CD14-positive monocyte (primary cell): ENCODE data around the gene BANF1. TPM values are rescaled to one million over a fixed set of nuclear protein-coding genes. Genes with fewer than 3 reads are reported as not detected.

ENCODE experiments used
- DNase-seq, 3 donors: peaks; one replicate each; pipeline ENCODE4 v3.0.0-alpha.2; 2011 to 2022
- H2AFZ ChIP-seq: 2 replicates; pipeline ENCODE4 v1.6.0; 2012; ENCODE audit warnings: mild to moderate bottlenecking, low read depth, low read length, inconsistent platforms; ENCODE audit not compliant: insufficient read depth, poor library complexity, severe bottlenecking
- H3K27ac ChIP-seq, 2 donors: 1 replicate in 1 of 2; 2 replicates in 1 of 2; pipeline ENCODE4 v1.5.1; 2012 to 2013; ENCODE audit warnings: low read length in 2 of 2, control low read depth in 1 of 2, inconsistent platforms in 1 of 2, low read depth in 1 of 2, mild to moderate bottlenecking in 1 of 2
- H3K27me3 ChIP-seq, 2 donors: one replicate each; pipeline versions ENCODE4 v1.6.0 to v1.6.1; 2011 to 2013; ENCODE audit warnings: low read length in 2 of 2; ENCODE audit not compliant: control insufficient read depth in 2 of 2, insufficient read depth in 2 of 2
- H3K36me3 ChIP-seq, 2 donors: replicated peaks in 1 of 2; 1 replicate in 1 of 2; 2 replicates in 1 of 2; pipeline versions ENCODE4 v1.5.1 to v1.6.1; 2012 to 2013; ENCODE audit warnings: low read length in 2 of 2, control low read depth in 1 of 2, inconsistent platforms in 1 of 2, mild to moderate bottlenecking in 1 of 2; ENCODE audit not compliant: insufficient read depth in 2 of 2, control insufficient read depth in 1 of 2
- H3K4me1 ChIP-seq, 2 donors: 1 replicate in 1 of 2; 2 replicates in 1 of 2; pipeline versions ENCODE4 v1.5.1 to v1.6.1; 2012 to 2013; ENCODE audit warnings: low read length in 2 of 2, control low read depth in 1 of 2, inconsistent platforms in 1 of 2, mild to moderate bottlenecking in 1 of 2, moderate library complexity in 1 of 2; ENCODE audit not compliant: insufficient read depth in 2 of 2, control insufficient read depth in 1 of 2
- H3K4me2 ChIP-seq: replicated peaks from 2 replicates; pipeline ENCODE3; 2012; ENCODE audit warnings: low read length, moderate library complexity, mild to moderate bottlenecking; ENCODE audit not compliant: poor library complexity, severe bottlenecking; ENCODE audit errors: extremely low read depth
- H3K4me3 ChIP-seq, 3 experiments: fragments of 200-600 bp in 1 of 3; sonication (generic) in 1 of 3; replicated peaks in 1 of 3; 1 replicate in 2 of 3; 2 replicates in 1 of 3; pipeline ENCODE4 v1.5.1; 2011 to 2013; ENCODE audit warnings: low read length in 3 of 3, mild to moderate bottlenecking in 3 of 3, control low read depth in 2 of 3, low read depth in 2 of 3, inconsistent platforms in 1 of 3, moderate library complexity in 1 of 3
- H3K79me2 ChIP-seq: 2 replicates; pipeline ENCODE4 v1.6.0; 2012; ENCODE audit warnings: mild to moderate bottlenecking, control low read depth, inconsistent platforms, low read length, moderate library complexity; ENCODE audit not compliant: insufficient read depth
- H3K9ac ChIP-seq: 2 replicates; pipeline ENCODE4 v1.6.0; 2017; ENCODE audit warnings: low read length, mild to moderate bottlenecking; ENCODE audit not compliant: insufficient read depth, poor library complexity, severe bottlenecking
- H3K9me3 ChIP-seq, 2 donors: replicated peaks in 1 of 2; 1 replicate in 1 of 2; 2 replicates in 1 of 2; pipeline versions ENCODE4 v1.5.1 to v1.6.1; 2012 to 2013; ENCODE audit warnings: low read length in 2 of 2, control low read depth in 1 of 2; ENCODE audit not compliant: control insufficient read depth in 1 of 2, insufficient read depth in 1 of 2
- H4K20me1 ChIP-seq: 2 replicates; pipeline ENCODE4 v1.6.0; 2012; ENCODE audit warnings: mild to moderate bottlenecking, low read length, control low read depth, moderate library complexity; ENCODE audit not compliant: insufficient read depth
- H3K27ac Mint-ChIP-seq, 7 donors: one replicate each; pipeline ENCODE4 v1.8.0; 2020; ENCODE audit warnings: mild to moderate bottlenecking in 7 of 7, mixed read lengths in 7 of 7, moderate library complexity in 6 of 7, inconsistent platforms in 2 of 7
- H3K27me3 Mint-ChIP-seq, 3 donors: one replicate each; pipeline ENCODE4 v1.8.0; 2021 to 2022; ENCODE audit warnings: low read depth in 3 of 3, mild to moderate bottlenecking in 3 of 3, mixed read lengths in 3 of 3, moderate library complexity in 3 of 3, inconsistent platforms in 1 of 3
- H3K36me3 Mint-ChIP-seq, 2 donors: one replicate each; pipeline ENCODE4 v1.8.0; 2020; ENCODE audit warnings: mixed read lengths in 2 of 2, inconsistent platforms in 1 of 2, mild to moderate bottlenecking in 1 of 2
- H3K4me1 Mint-ChIP-seq: one replicate; pipeline ENCODE4 v1.8.0; 2020; ENCODE audit warnings: mild to moderate bottlenecking, mixed read lengths
- H3K4me3 Mint-ChIP-seq, 2 donors: one replicate each; pipeline ENCODE4 v1.8.0; 2020; ENCODE audit warnings: mild to moderate bottlenecking in 2 of 2, mixed read lengths in 2 of 2, moderate library complexity in 1 of 2
- H3K9me3 Mint-ChIP-seq, 7 donors: one replicate each; pipeline ENCODE4 v1.8.0; 2020 to 2022; ENCODE audit warnings: mixed read lengths in 7 of 7, mild to moderate bottlenecking in 6 of 7, moderate library complexity in 6 of 7, inconsistent platforms in 2 of 7
- WGBS: methylation state at CpG from one replicate; pipeline ENCODE4 v1.1.5; 2013; ENCODE audit warnings: missing lambda C conversion rate; ENCODE audit not compliant: insufficient coverage; 5-methylcytosine and 5-hydroxymethylcytosine counted together
- intact Hi-C, 2 donors: fragments of 100-400 bp; cut with micrococcal nuclease; formaldehyde crosslinking; loops; one replicate each; pipeline versions ENCODE4 v1.15.0 to v1.15.1; 2023
- polyA plus RNA-seq, 3 donors: library from polyadenylated mRNA; depleted of rRNA in 1 of 3; unstranded in 2 of 3; stranded (reverse) in 1 of 3; fragments of 300-500 nt in 2 of 3; fragments of >200 nt in 1 of 3; fragmentation: Illumina TruSeq in 2 of 3; gene quantifications; 1 replicate in 2 of 3; 2 replicates in 1 of 3; pipeline ENCODE4 v1.2.3, GENCODE V29; 2012 to 2021
- TF ChIP-seq, protein P1 (sequence below): fragments of 200-600 bp; IDR thresholded peaks from one replicate; pipeline ENCODE4 v1.8.0; 2022; ENCODE audit warnings: antibody characterized with exemption, mild to moderate bottlenecking

BANF1 gene
- polyA plus RNA-seq, 3 donors: 79.9 to 175 (median 142) TPM

DNA sequence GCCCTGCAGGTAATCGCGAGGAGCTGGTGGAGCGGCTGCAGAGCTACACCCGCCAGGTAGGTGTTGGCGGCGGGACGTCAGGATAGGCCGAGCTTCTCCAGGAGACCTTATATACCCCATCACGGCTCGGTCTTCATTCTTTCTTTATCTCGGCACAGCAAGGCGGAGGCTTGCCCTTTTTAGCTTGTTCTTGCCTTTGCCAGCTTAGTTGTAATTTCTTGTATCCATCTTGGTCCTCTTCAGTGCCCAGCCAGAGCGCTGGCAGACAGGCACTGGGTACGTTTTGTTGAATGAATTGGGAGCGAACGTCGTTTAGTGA is 50.3 kb downstream of the BANF1 start:
- peaks cover 30 to 35% of the 10 kb centered on the region in 2 donors for H3K36me3 ChIP-seq
- peak overlapping the region; percentile 94 for H2AFZ ChIP-seq
- Mint-ChIP-seq H3K4me1 (peaks cover 20% of the 10 kb centered on the region), H3K9me3 (peaks cover 0 to 4% (median 0%) of the 10 kb centered on the region in 7 donors), H3K4me3 (peak overlapping the region; percentile 97 to 99), H3K27me3 (peaks cover 18 to 22% (median 18%) of the 10 kb centered on the region in 3 donors), H3K36me3 (peaks cover 34 to 43% of the 10 kb centered on the region in 2 donors), H3K27ac (peak overlapping the region; percentile 93 to 98 (median 97))
- H3K4me1 ChIP-seq: peaks cover 16 to 26% of the 10 kb centered on the region in 2 donors
- DNase-seq: no peak
- TF ChIP-seq, protein P1, sequence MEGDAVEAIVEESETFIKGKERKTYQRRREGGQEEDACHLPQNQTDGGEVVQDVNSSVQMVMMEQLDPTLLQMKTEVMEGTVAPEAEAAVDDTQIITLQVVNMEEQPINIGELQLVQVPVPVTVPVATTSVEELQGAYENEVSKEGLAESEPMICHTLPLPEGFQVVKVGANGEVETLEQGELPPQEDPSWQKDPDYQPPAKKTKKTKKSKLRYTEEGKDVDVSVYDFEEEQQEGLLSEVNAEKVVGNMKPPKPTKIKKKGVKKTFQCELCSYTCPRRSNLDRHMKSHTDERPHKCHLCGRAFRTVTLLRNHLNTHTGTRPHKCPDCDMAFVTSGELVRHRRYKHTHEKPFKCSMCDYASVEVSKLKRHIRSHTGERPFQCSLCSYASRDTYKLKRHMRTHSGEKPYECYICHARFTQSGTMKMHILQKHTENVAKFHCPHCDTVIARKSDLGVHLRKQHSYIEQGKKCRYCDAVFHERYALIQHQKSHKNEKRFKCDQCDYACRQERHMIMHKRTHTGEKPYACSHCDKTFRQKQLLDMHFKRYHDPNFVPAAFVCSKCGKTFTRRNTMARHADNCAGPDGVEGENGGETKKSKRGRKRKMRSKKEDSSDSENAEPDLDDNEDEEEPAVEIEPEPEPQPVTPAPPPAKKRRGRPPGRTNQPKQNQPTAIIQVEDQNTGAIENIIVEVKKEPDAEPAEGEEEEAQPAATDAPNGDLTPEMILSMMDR: no peak
- peak overlapping the region; percentile 73 to 95 for H3K27ac ChIP-seq
- H3K4me2 ChIP-seq: peak overlapping the region; percentile 85
- H3K27me3 ChIP-seq: peaks cover 2 to 19% of the 10 kb centered on the region in 2 donors
- H3K9ac ChIP-seq: peak overlapping the region; percentile 95
- WGBS: 1% methylated on average over 17 of the region's 17 CpGs
- peaks cover 46% of the 10 kb centered on the region for H3K79me2 ChIP-seq
- peak overlapping the region; percentile 91 to 97 (median 94) for H3K4me3 ChIP-seq
- H3K9me3 ChIP-seq: no peaks in the 10 kb centered on the region
- intact Hi-C loops: no loop called here
- peaks cover 5% of the 10 kb centered on the region for H4K20me1 ChIP-seq

Other genes with a start within 250 kb of the BANF1 start
- gene AP5B1, start 221.5 kb upstream of the BANF1 start, polyA plus RNA-seq: 10 to 100 TPM; 33.7 to 46.4 (median 35.1) TPM
- under 1 TPM in 1 of 3 donors, not detected in 2; 0.08 TPM for gene OVOL1, start 215.4 kb upstream of the BANF1 start, polyA plus RNA-seq
- under 1 TPM; 0.07 to 0.40 (median 0.12) TPM for gene SNX32, start 168.5 kb upstream of the BANF1 start, polyA plus RNA-seq
- 1,000 to 10,000 TPM; 1,281 to 2,233 (median 1,889) TPM for gene CFL1, start 144.3 kb upstream of the BANF1 start, polyA plus RNA-seq
- gene MUS81, start 142.1 kb upstream of the BANF1 start, polyA plus RNA-seq: 10 to 100 TPM; 15.0 to 87.5 (median 16.4) TPM
- gene EFEMP2, start 129.7 kb upstream of the BANF1 start, polyA plus RNA-seq: 10 to 100 TPM in 1 of 3 donors, under 1 TPM in 1, not detected in 1; 0.44 to 14.7 TPM
- 1 to 10 TPM in 1 of 3 donors, under 1 TPM in 2; 0.71 to 1.3 (median 0.78) TPM for gene CTSW, start 122.7 kb upstream of the BANF1 start, polyA plus RNA-seq
- gene FIBP, start 114.0 kb upstream of the BANF1 start, polyA plus RNA-seq: 100 to 1,000 TPM in 2 of 3 donors, 10 to 100 TPM in 1; 79.1 to 109 (median 101) TPM
- gene CCDC85B, start 111.8 kb upstream of the BANF1 start, polyA plus RNA-seq: 10 to 100 TPM; 20.8 to 35.2 (median 24.4) TPM
- 10 to 100 TPM in 1 of 3 donors, 1 to 10 TPM in 2; 2.5 to 28.2 (median 2.5) TPM for gene FOSL1, start 102.1 kb upstream of the BANF1 start, polyA plus RNA-seq
- gene C11orf68, start 83.4 kb upstream of the BANF1 start, polyA plus RNA-seq: 10 to 100 TPM; 21.8 to 31.5 (median 22.8) TPM
- gene DRAP1, start 83.1 kb upstream of the BANF1 start, polyA plus RNA-seq: 10 to 100 TPM; 68.3 to 97.2 (median 72.1) TPM
- under 1 TPM in 2 of 3 donors, not detected in 1; 0.67 to 0.71 TPM for gene TSGA10IP, start 57.0 kb upstream of the BANF1 start, polyA plus RNA-seq
- gene SART1, start 40.8 kb upstream of the BANF1 start, polyA plus RNA-seq: 10 to 100 TPM in 2 of 3 donors, 1 to 10 TPM in 1; 8.9 to 52.8 (median 16.1) TPM
- 10 to 100 TPM; 16.4 to 23.1 (median 18.2) TPM for gene EIF1AD, start 346 bp upstream of the BANF1 start, polyA plus RNA-seq
- under 1 TPM in 1 of 3 donors, not detected in 2; 0.41 TPM for gene CST6, start 9.5 kb downstream of the BANF1 start, polyA plus RNA-seq
- gene CATSPER1, start 24.0 kb downstream of the BANF1 start, polyA plus RNA-seq: 10 to 100 TPM; 15.4 to 24.1 (median 22.0) TPM
- not detected for gene GAL3ST3, start 46.7 kb downstream of the BANF1 start, polyA plus RNA-seq
- gene SF3B2, start 49.9 kb downstream of the BANF1 start, polyA plus RNA-seq: 100 to 1,000 TPM in 1 of 3 donors, 10 to 100 TPM in 2; 32.1 to 107 (median 52.6) TPM
- gene PACS1, start 67.8 kb downstream of the BANF1 start, polyA plus RNA-seq: 10 to 100 TPM in 2 of 3 donors, 1 to 10 TPM in 1; 8.1 to 36.8 (median 12.4) TPM